ENCODE measurements around the gene PPP5C. TPM values are rescaled to one million over a fixed set of nuclear protein-coding genes. Genes with fewer than 3 reads are reported as not detected.

The PPP5C gene
- total and polyA plus RNA-seq, 2 of the 13 experiments (the other 11 are each of a cell fraction or from before 2014, with no cell fraction given): 41.6 to 67.9 TPM

- TF ChIP-seq, protein P1, sequence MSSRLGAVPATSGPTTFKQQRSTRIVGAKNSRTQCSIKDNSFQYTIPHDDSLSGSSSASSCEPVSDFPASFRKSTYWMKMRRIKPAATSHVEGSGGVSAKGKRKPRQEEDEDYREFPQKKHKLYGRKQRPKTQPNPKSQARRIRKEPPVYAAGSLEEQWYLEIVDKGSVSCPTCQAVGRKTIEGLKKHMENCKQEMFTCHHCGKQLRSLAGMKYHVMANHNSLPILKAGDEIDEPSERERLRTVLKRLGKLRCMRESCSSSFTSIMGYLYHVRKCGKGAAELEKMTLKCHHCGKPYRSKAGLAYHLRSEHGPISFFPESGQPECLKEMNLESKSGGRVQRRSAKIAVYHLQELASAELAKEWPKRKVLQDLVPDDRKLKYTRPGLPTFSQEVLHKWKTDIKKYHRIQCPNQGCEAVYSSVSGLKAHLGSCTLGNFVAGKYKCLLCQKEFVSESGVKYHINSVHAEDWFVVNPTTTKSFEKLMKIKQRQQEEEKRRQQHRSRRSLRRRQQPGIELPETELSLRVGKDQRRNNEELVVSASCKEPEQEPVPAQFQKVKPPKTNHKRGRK (CRISPR knock-in tag; IDR thresholded peaks at IDR 0.05): peak; percentile 55; the same call in 1 of the 2 replicates
- TF ChIP-seq ZNF280B (CRISPR knock-in tag; IDR thresholded peaks at IDR 0.05; ENCODE audit: borderline replicate concordance): peak; percentile 83
- TF ChIP-seq DMAP1 (CRISPR knock-in tag; IDR thresholded peaks at IDR 0.05): peak; percentile 85
- TF ChIP-seq SAP130 (CRISPR knock-in tag; IDR thresholded peaks at IDR 0.05; ENCODE audit: low read depth): peak; percentile 75
- no peak for TF ChIP-seq CHD2 (IDR thresholded peaks at IDR 0.05; ENCODE audit: low read depth, low read length)
- TF ChIP-seq PRPF4 (IDR thresholded peaks at IDR 0.05; ENCODE audit: low read depth, low read length, poor library complexity, severe bottlenecking): no peak
- peak; percentile 76 for TF ChIP-seq HNRNPLL (IDR thresholded peaks at IDR 0.05; ENCODE audit: low read depth, low read length, poor library complexity, severe bottlenecking)
- TF ChIP-seq ZEB1 (IDR thresholded peaks at IDR 0.05; ENCODE audit: insufficient replicate concordance, low read depth): peak; percentile 70
- peak; percentile 66; the same call in 1 of the 2 replicates for TF ChIP-seq RFXAP (CRISPR knock-in tag; IDR thresholded peaks at IDR 0.05; ENCODE audit: borderline replicate concordance)
- peak; percentile 65; the same call in 1 of the 2 replicates for TF ChIP-seq KLF11 (CRISPR knock-in tag; IDR thresholded peaks at IDR 0.05)
- TF ChIP-seq ZC3H4 (CRISPR knock-in tag; IDR thresholded peaks at IDR 0.05; ENCODE audit: borderline replicate concordance): no peak
- TF ChIP-seq ZFP90 (CRISPR knock-in tag; IDR thresholded peaks at IDR 0.05; ENCODE audit: borderline replicate concordance): peak; percentile 55; the same call in 1 of the 2 replicates
- no peak for TF ChIP-seq ASH2L (IDR thresholded peaks at IDR 0.05; ENCODE audit: insufficient read length, low read depth, low read length)
- TF ChIP-seq NKX3-1 (CRISPR knock-in tag; IDR thresholded peaks at IDR 0.05): peak; percentile 77
- TF ChIP-seq NFE2L2 (IDR thresholded peaks at IDR 0.05; ENCODE audit: low read length): no peak
- TF ChIP-seq FOXA3 (CRISPR knock-in tag; IDR thresholded peaks at IDR 0.05): no peak
- TF ChIP-seq, protein P2, sequence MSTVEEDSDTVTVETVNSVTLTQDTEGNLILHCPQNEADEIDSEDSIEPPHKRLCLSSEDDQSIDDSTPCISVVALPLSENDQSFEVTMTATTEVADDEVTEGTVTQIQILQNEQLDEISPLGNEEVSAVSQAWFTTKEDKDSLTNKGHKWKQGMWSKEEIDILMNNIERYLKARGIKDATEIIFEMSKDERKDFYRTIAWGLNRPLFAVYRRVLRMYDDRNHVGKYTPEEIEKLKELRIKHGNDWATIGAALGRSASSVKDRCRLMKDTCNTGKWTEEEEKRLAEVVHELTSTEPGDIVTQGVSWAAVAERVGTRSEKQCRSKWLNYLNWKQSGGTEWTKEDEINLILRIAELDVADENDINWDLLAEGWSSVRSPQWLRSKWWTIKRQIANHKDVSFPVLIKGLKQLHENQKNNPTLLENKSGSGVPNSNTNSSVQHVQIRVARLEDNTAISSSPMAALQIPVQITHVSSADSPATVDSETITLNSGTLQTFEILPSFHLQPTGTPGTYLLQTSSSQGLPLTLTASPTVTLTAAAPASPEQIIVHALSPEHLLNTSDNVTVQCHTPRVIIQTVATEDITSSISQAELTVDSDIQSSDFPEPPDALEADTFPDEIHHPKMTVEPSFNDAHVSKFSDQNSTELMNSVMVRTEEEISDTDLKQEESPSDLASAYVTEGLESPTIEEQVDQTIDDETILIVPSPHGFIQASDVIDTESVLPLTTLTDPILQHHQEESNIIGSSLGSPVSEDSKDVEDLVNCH (CRISPR knock-in tag; IDR thresholded peaks at IDR 0.05): 0 out of 2 replicates have a peak, but pooled peaks have one; percentile 23
- 0 out of 2 replicates have a peak, but pooled peaks have one; percentile 26 for TF ChIP-seq ZNF557 (CRISPR knock-in tag; IDR thresholded peaks at IDR 0.05)
- no peak for TF ChIP-seq THYN1 (CRISPR knock-in tag; IDR thresholded peaks at IDR 0.05; ENCODE audit: borderline replicate concordance, low read depth)
- no peak for TF ChIP-seq U2AF1 (optimal IDR thresholded peaks at IDR 0.05; ENCODE audit: low read depth, low read length)
- TF ChIP-seq ZNF552 (CRISPR knock-in tag; IDR thresholded peaks at IDR 0.05; ENCODE audit: borderline replicate concordance): 0 out of 2 replicates have a peak, but pooled peaks have one; percentile 32
- peak; percentile 23; the same call in 1 of the 2 replicates for TF ChIP-seq ZMAT3 (CRISPR knock-in tag; conservative IDR thresholded peaks at IDR 0.05)
- 0 out of 2 replicates have a peak, but pooled peaks have one; percentile 67 for TF ChIP-seq REL (CRISPR knock-in tag; conservative IDR thresholded peaks at IDR 0.05)
- no peak for TF ChIP-seq ZNF703 (CRISPR knock-in tag; IDR thresholded peaks at IDR 0.05; ENCODE audit: borderline replicate concordance)
- TF ChIP-seq ZNF292 (CRISPR knock-in tag; IDR thresholded peaks at IDR 0.05; ENCODE audit: borderline replicate concordance, low read depth): no peak
Observed at GRCh38 chr19:46404055-46404752, 57.3 kb downstream of the PPP5C start (continued).
